Measurements from ENCODE around the gene ANKFN1. TPM values are rescaled to one million over a fixed set of nuclear protein-coding genes. Genes with fewer than 3 reads are reported as not detected.

The ANKFN1 gene
- polyA plus RNA-seq, 1 donor: 0.24 TPM

DNA sequence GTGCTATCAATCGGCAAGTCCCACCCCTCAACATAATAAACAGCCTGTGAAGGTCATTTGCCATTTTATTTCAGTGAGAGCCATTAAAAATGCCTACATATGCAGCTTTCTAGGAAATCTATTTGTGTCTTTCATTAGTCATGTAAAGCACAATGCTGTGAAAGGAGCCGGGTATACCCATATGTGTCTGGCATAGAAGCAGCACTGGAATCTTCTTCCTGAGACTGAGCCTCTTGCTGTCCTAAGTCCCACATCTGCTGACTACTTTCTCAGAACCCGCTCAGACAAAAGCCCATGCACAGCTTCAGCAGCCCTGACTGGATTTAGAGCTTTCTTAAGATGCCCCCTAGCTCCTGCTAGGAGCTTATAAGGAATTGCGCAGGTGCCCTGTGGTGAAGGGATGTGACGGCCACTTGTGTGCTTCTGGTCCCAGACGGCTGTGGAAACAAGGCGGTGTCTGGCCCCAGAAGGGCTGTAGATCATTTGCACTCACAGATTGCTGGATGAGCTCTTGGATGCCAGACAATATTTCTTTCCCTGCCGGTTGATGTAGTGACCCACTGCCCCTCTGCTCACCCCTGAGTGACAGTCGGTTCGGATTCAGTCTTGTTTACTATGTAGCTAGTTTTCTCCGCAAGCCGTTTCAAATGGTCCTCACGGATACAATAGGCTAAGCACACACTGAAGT is 172.2 kb downstream of the ANKFN1 start:
- Histone ChIP-seq H3K4me3 (ENCODE audit: low read length) (no peak overlapping the region), H3K36me3 (ENCODE audit: control insufficient read depth, insufficient read depth, low read length) (no peaks in the 10 kb centered on the region), H3K4me1 (ENCODE audit: control insufficient read depth, insufficient read depth, low read length) (no peaks in the 10 kb centered on the region), H3K27me3 (ENCODE audit: control insufficient read depth, insufficient read depth, low read length) (peaks cover 5% of the 10 kb centered on the region), H3K27ac (ENCODE audit: low read length) (no peak overlapping the region), H3K9me3 (ENCODE audit: control insufficient read depth, low read depth, low read length) (no peaks in the 10 kb centered on the region)
- whole genome bisulfite sequencing (ENCODE audit: insufficient coverage, low lambda C conversion rate): 33% methylated on average over 5 of the region's 13 CpGs
- no peak for DNase-seq

DNA sequence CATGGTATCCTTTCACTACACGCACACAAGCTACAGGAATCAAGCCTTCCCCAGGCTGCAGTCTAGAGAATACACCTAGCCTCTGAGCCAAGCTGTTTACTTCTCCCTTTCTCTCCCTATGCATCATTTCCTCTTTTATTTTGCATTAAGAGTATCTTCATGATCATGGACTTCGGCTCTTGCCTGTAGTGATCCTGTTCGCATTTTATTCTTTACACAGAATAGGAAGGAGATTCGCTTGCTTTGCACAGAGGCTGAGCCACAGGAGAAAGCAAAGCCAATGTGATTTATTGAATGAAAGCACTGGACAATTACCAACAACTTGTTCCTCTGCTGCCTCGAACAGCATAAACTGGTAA is 172.7 kb downstream of the ANKFN1 start:
- Histone ChIP-seq H3K36me3 (ENCODE audit: control insufficient read depth, insufficient read depth, low read length) (no peaks in the 10 kb centered on the region), H3K4me1 (ENCODE audit: control insufficient read depth, insufficient read depth, low read length) (no peaks in the 10 kb centered on the region), H3K27me3 (ENCODE audit: control insufficient read depth, insufficient read depth, low read length) (peaks cover 5% of the 10 kb centered on the region), H3K9me3 (ENCODE audit: control insufficient read depth, low read depth, low read length) (no peaks in the 10 kb centered on the region), H3K4me3 (ENCODE audit: low read length) (no peak overlapping the region), H3K27ac (ENCODE audit: low read length) (no peak overlapping the region)
- WGBS (ENCODE audit: insufficient coverage, low lambda C conversion rate): 71% methylated on average over 1 of the region's 5 CpGs
- DNase-seq: no peak

GRCh38 chr17:56347639-56348038 is 194.4 kb downstream of the ANKFN1 start:
- 80% methylated on average over 1 of the region's 1 CpG for WGBS (ENCODE audit: insufficient coverage, low lambda C conversion rate)
- no peak for DNase-seq
- no peaks in the 10 kb centered on the region for H3K4me1 ChIP-seq (ENCODE audit: control insufficient read depth, insufficient read depth, low read length)

GRCh38 chr17:56350592-56350991 is 197.3 kb downstream of the ANKFN1 start:
- Histone ChIP-seq H3K4me1 (ENCODE audit: control insufficient read depth, insufficient read depth, low read length) (no peaks in the 10 kb centered on the region), H3K27ac (ENCODE audit: low read length) (no peak overlapping the region), H3K9me3 (ENCODE audit: control insufficient read depth, low read depth, low read length) (no peaks in the 10 kb centered on the region), H3K4me3 (ENCODE audit: low read length) (no peak overlapping the region), H3K36me3 (ENCODE audit: control insufficient read depth, insufficient read depth, low read length) (no peaks in the 10 kb centered on the region), H3K27me3 (ENCODE audit: control insufficient read depth, insufficient read depth, low read length) (no peaks in the 10 kb centered on the region)
- DNase-seq: no peak
- no CpG with 5 or more reads among the region's 8 CpGs for WGBS (ENCODE audit: insufficient coverage, low lambda C conversion rate)

More at GRCh38 chr17:56347639-56348038, 194.4 kb downstream of the ANKFN1 start:
- Histone ChIP-seq H3K4me3 (ENCODE audit: low read length) (no peak overlapping the region), H3K9me3 (ENCODE audit: control insufficient read depth, low read depth, low read length) (no peaks in the 10 kb centered on the region), H3K36me3 (ENCODE audit: control insufficient read depth, insufficient read depth, low read length) (no peaks in the 10 kb centered on the region), H3K27ac (ENCODE audit: low read length) (no peak overlapping the region), H3K27me3 (ENCODE audit: control insufficient read depth, insufficient read depth, low read length) (no peaks in the 10 kb centered on the region)

- no peak overlapping the region for H3K27ac ChIP-seq (ENCODE audit: low read length)
- H3K4me3 ChIP-seq (ENCODE audit: low read length): no peak overlapping the region
- H3K27me3 ChIP-seq (ENCODE audit: control insufficient read depth, insufficient read depth, low read length): no peaks in the 10 kb centered on the region
- 80% methylated on average over 1 of the region's 5 CpGs for WGBS (ENCODE audit: insufficient coverage, low lambda C conversion rate)
- no peaks in the 10 kb centered on the region for H3K36me3 ChIP-seq (ENCODE audit: control insufficient read depth, insufficient read depth, low read length)
- H3K9me3 ChIP-seq (ENCODE audit: control insufficient read depth, low read depth, low read length): no peaks in the 10 kb centered on the region
- H3K4me1 ChIP-seq (ENCODE audit: control insufficient read depth, insufficient read depth, low read length): no peaks in the 10 kb centered on the region
- no peak for DNase-seq
These were observed 198.4 kb downstream of the ANKFN1 start for GRCh38 chr17:56351675-56352074.

DNA sequence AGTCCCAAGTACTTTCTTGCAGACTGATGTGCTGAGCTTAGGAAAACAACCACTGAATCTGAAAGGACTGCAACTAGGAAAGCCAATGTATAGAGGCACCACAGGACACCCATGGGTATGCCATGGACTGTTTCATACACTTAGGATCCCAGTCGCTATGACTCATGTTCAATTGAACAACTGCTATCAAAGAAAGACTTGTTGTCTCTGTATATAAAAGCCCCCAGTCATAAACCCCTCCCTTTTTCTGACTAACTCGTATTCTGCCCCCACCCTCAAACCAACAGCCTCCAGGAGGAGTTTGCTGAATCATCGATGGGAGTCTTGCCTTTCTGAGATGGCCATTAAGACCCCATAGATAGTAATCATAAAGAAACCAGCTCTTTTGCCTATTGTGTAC is 205.4 kb downstream of the ANKFN1 start:
- H3K4me3 ChIP-seq (ENCODE audit: low read length): no peak overlapping the region
- WGBS (ENCODE audit: insufficient coverage, low lambda C conversion rate): no CpG with 5 or more reads among the region's 3 CpGs

DNA sequence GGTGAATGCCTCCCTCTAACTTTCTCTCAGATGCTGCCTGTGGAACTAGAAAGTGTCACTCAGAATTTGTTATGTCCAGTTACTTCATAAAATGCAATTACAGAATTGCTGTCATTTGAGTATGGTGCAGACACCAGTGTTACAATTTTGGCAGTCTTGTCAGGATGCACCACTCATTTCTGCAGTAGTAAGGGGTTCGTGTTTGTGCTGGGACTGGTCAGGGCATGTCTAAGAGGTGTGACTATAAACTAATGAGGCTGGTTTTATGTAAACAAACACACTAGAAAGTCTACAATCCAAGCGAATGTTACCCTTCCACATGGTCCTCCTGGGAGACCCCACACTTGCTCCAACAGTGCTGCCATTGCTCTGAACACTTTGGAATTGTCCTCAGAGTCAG is 206.2 kb downstream of the ANKFN1 start:
- H3K36me3 ChIP-seq (ENCODE audit: control insufficient read depth, insufficient read depth, low read length): no peaks in the 10 kb centered on the region
- no CpG with 5 or more reads among the region's 2 CpGs for WGBS (ENCODE audit: insufficient coverage, low lambda C conversion rate)
- H3K27ac ChIP-seq (ENCODE audit: low read length): no peak overlapping the region
- no peaks in the 10 kb centered on the region for H3K27me3 ChIP-seq (ENCODE audit: control insufficient read depth, insufficient read depth, low read length)
- no peak overlapping the region for H3K4me3 ChIP-seq (ENCODE audit: low read length)
- H3K4me1 ChIP-seq (ENCODE audit: control insufficient read depth, insufficient read depth, low read length): no peaks in the 10 kb centered on the region
- DNase-seq: no peak
- H3K9me3 ChIP-seq (ENCODE audit: control insufficient read depth, low read depth, low read length): no peaks in the 10 kb centered on the region

More for the DNA sequence above, 205.4 kb downstream of the ANKFN1 start:
- Histone ChIP-seq H3K4me1 (ENCODE audit: control insufficient read depth, insufficient read depth, low read length) (no peaks in the 10 kb centered on the region), H3K27ac (ENCODE audit: low read length) (no peak overlapping the region), H3K27me3 (ENCODE audit: control insufficient read depth, insufficient read depth, low read length) (no peaks in the 10 kb centered on the region), H3K9me3 (ENCODE audit: control insufficient read depth, low read depth, low read length) (no peaks in the 10 kb centered on the region), H3K36me3 (ENCODE audit: control insufficient read depth, insufficient read depth, low read length) (no peaks in the 10 kb centered on the region)
- DNase-seq: no peak

- DNase-seq: no peak
- WGBS (ENCODE audit: insufficient coverage, low lambda C conversion rate): 40% methylated on average over 1 of the region's 1 CpG
- H3K27ac ChIP-seq (ENCODE audit: low read length): no peak overlapping the region
- no peaks in the 10 kb centered on the region for H3K36me3 ChIP-seq (ENCODE audit: control insufficient read depth, insufficient read depth, low read length)
- H3K9me3 ChIP-seq (ENCODE audit: control insufficient read depth, low read depth, low read length): no peaks in the 10 kb centered on the region
- H3K27me3 ChIP-seq (ENCODE audit: control insufficient read depth, insufficient read depth, low read length): no peaks in the 10 kb centered on the region
- H3K4me1 ChIP-seq (ENCODE audit: control insufficient read depth, insufficient read depth, low read length): no peaks in the 10 kb centered on the region
- H3K4me3 ChIP-seq (ENCODE audit: low read length): no peak overlapping the region
These were observed 214.1 kb downstream of the ANKFN1 start for GRCh38 chr17:56367366-56367765.

GRCh38 chr17:56373981-56374833 is 220.9 kb downstream of the ANKFN1 start:
- Histone ChIP-seq H3K36me3 (ENCODE audit: control insufficient read depth, insufficient read depth, low read length) (no peaks in the 10 kb centered on the region), H3K4me3 (ENCODE audit: low read length) (no peak overlapping the region), H3K4me1 (ENCODE audit: control insufficient read depth, insufficient read depth, low read length) (no peaks in the 10 kb centered on the region), H3K27ac (ENCODE audit: low read length) (no peak overlapping the region), H3K9me3 (ENCODE audit: control insufficient read depth, low read depth, low read length) (no peaks in the 10 kb centered on the region), H3K27me3 (ENCODE audit: control insufficient read depth, insufficient read depth, low read length) (no peaks in the 10 kb centered on the region)
- no CpG with 5 or more reads among the region's 9 CpGs for WGBS (ENCODE audit: insufficient coverage, low lambda C conversion rate)
- DNase-seq: no peak

DNA sequence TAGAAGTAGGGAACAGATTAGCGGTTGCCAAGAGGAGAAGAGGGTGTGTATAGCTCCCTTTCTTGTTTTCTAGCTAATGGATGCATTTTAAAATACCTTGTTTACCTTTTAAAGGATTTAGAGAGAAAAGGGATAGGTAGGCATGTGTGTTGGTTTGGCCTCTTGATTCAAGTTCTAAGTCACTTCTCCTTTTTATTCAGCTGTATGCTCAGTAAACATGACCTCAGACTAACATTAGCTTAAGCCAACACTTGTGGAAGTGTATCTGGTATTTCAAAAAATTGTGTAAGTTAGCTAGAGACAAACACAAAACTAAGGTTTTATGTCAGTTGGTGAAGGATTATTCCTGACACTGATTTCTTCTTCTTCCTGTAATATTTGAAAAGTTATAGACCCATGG is 236.1 kb downstream of the ANKFN1 start:
- no peak for DNase-seq
- no peaks in the 10 kb centered on the region for H3K9me3 ChIP-seq (ENCODE audit: control insufficient read depth, low read depth, low read length)
- no peaks in the 10 kb centered on the region for H3K36me3 ChIP-seq (ENCODE audit: control insufficient read depth, insufficient read depth, low read length)
- no peaks in the 10 kb centered on the region for H3K4me1 ChIP-seq (ENCODE audit: control insufficient read depth, insufficient read depth, low read length)
- no peak overlapping the region for H3K27ac ChIP-seq (ENCODE audit: low read length)
- H3K27me3 ChIP-seq (ENCODE audit: control insufficient read depth, insufficient read depth, low read length): no peaks in the 10 kb centered on the region
- 100% methylated on average over 1 of the region's 1 CpG for WGBS (ENCODE audit: insufficient coverage, low lambda C conversion rate)
- no peak overlapping the region for H3K4me3 ChIP-seq (ENCODE audit: low read length)

Data from large intestine (tissue), 3 donors.